ENCODE measurements around the gene SLC6A18. TPM values are rescaled to one million over a fixed set of nuclear protein-coding genes. Genes with fewer than 3 reads are reported as not detected.

SLC6A18 gene
- total RNA-seq, 2 donors from 2014 or later = not detected

DNA sequence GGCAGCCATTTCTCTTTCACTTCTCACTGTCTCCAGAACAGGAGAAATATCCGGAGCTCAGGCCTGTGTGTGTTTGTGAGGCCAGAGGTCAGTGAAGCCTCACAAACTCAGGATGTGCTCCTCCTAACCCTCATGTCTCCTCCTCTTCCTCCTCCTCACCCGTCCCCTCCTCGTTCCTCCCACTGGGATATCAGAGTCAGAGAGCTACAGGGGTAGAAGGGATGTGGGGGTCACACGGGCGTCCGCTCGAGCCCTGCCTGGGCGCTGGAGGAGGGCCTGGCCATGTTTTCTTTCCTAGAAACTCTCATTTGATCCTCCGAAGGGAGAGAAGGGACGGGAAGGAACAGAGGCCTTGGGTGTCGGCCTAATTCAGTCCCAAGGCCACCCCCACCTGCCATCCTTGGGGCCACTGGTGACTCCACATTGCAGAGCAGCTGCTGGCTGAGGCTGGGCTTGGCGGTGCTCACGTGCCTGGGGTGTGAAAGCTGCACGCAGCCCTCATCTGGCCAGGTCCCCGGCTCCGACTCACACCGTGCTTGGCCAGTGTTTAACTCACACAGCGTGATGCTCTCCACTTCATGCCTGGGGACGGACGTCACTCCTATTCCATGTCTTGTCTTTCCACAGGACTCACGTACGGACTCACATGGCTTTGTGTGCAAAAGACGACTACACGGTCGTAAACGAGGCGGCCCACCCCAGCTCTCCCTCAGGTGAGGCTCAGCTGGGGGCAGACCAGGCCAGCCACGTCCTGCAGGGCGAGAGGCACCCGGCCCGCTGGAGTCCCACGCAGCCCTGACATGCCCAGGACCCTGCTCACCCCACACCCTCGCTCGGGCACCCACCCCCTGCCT, 46.4 kb upstream of the SLC6A18 start:
- H3K4me1 ChIP-seq = peaks cover 0 to 15% of the 10 kb centered on the region in 2 donors
- H3K4me3 ChIP-seq = no peak overlapping the region
- TF ChIP-seq, protein P1, sequence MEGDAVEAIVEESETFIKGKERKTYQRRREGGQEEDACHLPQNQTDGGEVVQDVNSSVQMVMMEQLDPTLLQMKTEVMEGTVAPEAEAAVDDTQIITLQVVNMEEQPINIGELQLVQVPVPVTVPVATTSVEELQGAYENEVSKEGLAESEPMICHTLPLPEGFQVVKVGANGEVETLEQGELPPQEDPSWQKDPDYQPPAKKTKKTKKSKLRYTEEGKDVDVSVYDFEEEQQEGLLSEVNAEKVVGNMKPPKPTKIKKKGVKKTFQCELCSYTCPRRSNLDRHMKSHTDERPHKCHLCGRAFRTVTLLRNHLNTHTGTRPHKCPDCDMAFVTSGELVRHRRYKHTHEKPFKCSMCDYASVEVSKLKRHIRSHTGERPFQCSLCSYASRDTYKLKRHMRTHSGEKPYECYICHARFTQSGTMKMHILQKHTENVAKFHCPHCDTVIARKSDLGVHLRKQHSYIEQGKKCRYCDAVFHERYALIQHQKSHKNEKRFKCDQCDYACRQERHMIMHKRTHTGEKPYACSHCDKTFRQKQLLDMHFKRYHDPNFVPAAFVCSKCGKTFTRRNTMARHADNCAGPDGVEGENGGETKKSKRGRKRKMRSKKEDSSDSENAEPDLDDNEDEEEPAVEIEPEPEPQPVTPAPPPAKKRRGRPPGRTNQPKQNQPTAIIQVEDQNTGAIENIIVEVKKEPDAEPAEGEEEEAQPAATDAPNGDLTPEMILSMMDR (IDR thresholded peaks at IDR 0.05) = no peak
- H3K9me3 ChIP-seq = no peaks in the 10 kb centered on the region
- H3K36me3 ChIP-seq = no peaks in the 10 kb centered on the region
- H3K27ac ChIP-seq = no peak overlapping the region
- no peaks in the 10 kb centered on the region for H3K27me3 ChIP-seq
- DNase-seq (ENCODE audit: low spot score) = no peak

DNA sequence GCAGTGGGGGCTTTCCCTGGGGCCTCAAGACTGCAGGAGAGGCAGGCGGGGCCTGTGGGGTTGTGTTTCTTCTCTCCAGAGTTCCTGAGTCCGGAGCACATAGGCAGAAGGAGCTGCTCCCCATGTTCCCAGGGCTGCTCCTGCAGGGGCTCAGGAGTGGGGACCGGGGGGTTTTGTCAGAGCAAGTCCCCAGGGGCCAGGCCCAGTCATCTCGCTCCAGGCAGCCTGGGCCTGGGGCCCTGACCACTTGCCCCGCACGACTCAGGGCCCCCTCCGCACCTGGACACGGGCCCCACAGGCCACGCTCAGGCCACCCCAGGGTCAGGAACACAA, 45.8 kb upstream of the SLC6A18 start:
- no peak for DNase-seq (ENCODE audit: low spot score)
- Histone ChIP-seq H3K27ac (no peak overlapping the region), H3K36me3 (no peaks in the 10 kb centered on the region), H3K4me1 (peaks cover 0 to 19% of the 10 kb centered on the region in 2 donors), H3K9me3 (no peaks in the 10 kb centered on the region), H3K27me3 (no peaks in the 10 kb centered on the region), H3K4me3 (no peak overlapping the region)
- TF ChIP-seq, protein P1 (IDR thresholded peaks at IDR 0.05) = no peak

DNA sequence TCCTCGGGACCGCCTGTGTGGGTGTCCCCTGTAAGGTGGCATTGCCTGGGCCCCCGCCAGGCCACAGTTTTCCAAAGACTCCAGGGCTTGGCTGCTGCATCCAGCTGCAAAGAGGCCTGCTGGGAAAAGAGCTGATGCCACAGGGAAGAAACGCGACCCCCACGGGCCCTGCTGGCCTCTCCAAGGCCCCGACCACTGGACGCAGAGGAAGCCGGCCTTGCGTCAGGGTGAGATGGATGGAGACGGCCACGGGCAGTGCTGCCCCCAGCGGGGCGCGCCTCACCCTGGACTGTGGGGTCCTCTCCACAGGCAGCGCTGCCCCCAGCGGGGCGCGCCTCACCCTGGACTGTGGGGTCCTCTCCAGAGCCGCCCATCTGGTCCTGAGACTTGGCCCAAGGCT, 45.1 kb upstream of the SLC6A18 start:
- no peaks in the 10 kb centered on the region for H3K9me3 ChIP-seq
- TF ChIP-seq, protein P1 (IDR thresholded peaks at IDR 0.05) = no peak
- H3K36me3 ChIP-seq = no peaks in the 10 kb centered on the region
- H3K4me1 ChIP-seq = peaks cover 0 to 19% of the 10 kb centered on the region in 2 donors
- no peaks in the 10 kb centered on the region for H3K27me3 ChIP-seq
- no peak for DNase-seq (ENCODE audit: low spot score)
- no peak overlapping the region for H3K27ac ChIP-seq
- H3K4me3 ChIP-seq = no peak overlapping the region

DNA sequence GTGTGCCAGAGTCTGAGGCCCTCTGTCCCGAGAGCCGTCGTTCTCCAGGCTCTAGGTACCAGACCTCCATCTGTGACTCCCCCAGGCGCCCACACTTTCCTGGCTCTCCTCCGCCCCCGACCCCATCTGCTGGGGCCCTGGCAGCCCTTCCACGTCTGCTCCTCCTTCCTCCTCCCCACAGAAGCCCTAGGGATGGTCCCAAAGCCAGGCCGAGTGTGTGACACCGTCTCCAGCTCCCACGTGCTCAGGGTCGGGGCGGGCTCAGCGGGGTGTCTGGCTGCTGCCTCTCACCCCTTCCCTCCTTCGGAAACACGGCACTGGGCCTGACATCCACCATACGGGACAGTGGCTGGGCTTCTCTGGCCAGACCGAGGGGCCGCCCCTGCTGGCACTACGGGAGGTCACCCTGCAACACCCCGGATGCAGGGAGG, 44.3 kb upstream of the SLC6A18 start:
- Histone ChIP-seq H3K4me1 (peaks cover 0 to 26% of the 10 kb centered on the region in 2 donors), H3K27ac (no peak overlapping the region), H3K27me3 (no peaks in the 10 kb centered on the region), H3K36me3 (no peaks in the 10 kb centered on the region), H3K4me3 (no peak overlapping the region), H3K9me3 (no peaks in the 10 kb centered on the region)
- DNase-seq (ENCODE audit: low spot score) = no peak
- TF ChIP-seq, protein P1 (IDR thresholded peaks at IDR 0.05) = no peak

DNA sequence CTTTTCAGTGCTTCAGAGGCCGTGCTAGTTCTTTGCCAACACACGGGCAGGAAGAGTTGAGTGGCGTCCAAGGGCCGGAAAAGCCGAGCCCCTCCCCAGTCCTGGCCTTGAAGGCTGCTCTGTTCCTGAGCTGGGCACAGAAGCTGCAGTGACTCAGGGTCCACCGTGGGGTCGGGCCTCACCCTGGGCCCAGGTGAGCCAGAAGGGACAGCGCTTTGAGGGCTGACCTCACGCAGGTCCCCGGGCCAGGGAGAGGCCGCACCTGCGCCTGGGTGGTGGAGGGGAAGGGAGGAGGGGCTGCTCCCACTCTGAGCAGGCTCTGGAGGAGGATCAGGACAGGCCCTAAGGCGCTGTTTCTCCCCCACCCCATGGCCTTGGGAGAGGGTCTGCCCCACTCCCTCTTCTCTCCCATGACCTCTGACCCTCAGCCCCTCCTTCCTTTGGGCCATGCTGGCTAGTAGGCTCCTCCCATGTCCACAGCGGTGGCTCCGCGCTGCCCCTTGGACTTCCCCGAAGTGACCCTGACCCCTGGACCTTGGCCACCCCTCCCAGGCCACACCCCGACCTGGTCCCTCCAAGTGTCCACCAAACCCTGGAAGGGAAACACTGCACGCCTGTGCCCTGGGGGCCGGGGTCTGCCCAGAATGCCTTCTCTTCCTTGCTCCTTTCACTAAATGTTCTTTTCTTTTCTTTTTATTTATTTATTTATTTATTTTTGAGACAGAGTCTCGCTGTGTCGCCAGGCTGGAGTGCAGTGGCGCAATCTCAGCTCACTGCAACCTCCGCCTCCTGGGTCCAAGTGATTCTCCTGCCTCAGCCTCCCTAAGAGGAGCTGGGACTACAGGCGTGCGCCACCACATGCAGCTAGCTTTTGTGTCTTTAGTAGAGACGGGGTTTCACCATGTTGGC, 43.5 kb upstream of the SLC6A18 start:
- no peaks in the 10 kb centered on the region for H3K36me3 ChIP-seq
- H3K4me1 ChIP-seq = peaks cover 0 to 30% of the 10 kb centered on the region in 2 donors
- TF ChIP-seq, protein P1 (IDR thresholded peaks at IDR 0.05) = no peak
- H3K27ac ChIP-seq = no peak overlapping the region
- no peaks in the 10 kb centered on the region for H3K9me3 ChIP-seq
- no peak overlapping the region for H3K4me3 ChIP-seq
- no peaks in the 10 kb centered on the region for H3K27me3 ChIP-seq
- DNase-seq (ENCODE audit: low spot score) = no peak
